SU-DHL-6 (cell line): Measurements from ENCODE around the gene LCP1.
A peak's percentile ranks its signal among the peaks of the same experiment; 100 is the strongest.
"Not testable (repeated sequence)": the region's sequence is repeated elsewhere in the genome, so short reads cannot be mapped to it uniquely, and the experiment has no call there.

Experiments
- H2AFZ ChIP-seq: fragments of 200-600 bp; sonication (generic); 2 replicates; pipeline ENCODE4 v1.6.1; 2014; ENCODE audit warnings: low read depth, mild to moderate bottlenecking, moderate library complexity, mixed read lengths, antibody characterized with exemption, low read length; ENCODE audit not compliant: severe bottlenecking
- H3F3A ChIP-seq: fragments of 200-600 bp; shearing (Covaris generic); 2 replicates; pipeline ENCODE4 v1.6.0; 2016; ENCODE audit warnings: antibody characterized with exemption, mild to moderate bottlenecking; ENCODE audit not compliant: insufficient read depth
- H3K27ac ChIP-seq: fragments of 200-600 bp; sonication (generic); 2 replicates; pipeline ENCODE4 v1.5.1; 2016; ENCODE audit warnings: low read depth, mild to moderate bottlenecking, low read length, moderate library complexity, mixed read lengths
- H3K27me3 ChIP-seq: fragments of 200-600 bp; sonication (generic), shearing (Covaris generic); 2 replicates; pipeline ENCODE4 v1.6.0; 2014; ENCODE audit warnings: mild to moderate bottlenecking, low read length
- H3K36me3 ChIP-seq: fragments of 200-600 bp; sonication (generic); 2 replicates; pipeline ENCODE4 v1.6.1; 2014; ENCODE audit warnings: mild to moderate bottlenecking, low read length, mixed read lengths
- H3K4me2 ChIP-seq: fragments of 300-600, 200-600 bp; shearing (Covaris generic), sonication (generic); 2 replicates; pipeline ENCODE4 v1.6.0; 2014; ENCODE audit warnings: low read length, low read depth, mild to moderate bottlenecking; ENCODE audit not compliant: poor library complexity, severe bottlenecking
- H3K4me3 ChIP-seq: fragments of 200-600 bp; sonication (generic); 2 replicates; pipeline ENCODE4 v1.5.1; 2014; ENCODE audit warnings: antibody characterized with exemption, low read length, mild to moderate bottlenecking, mixed read lengths; ENCODE audit not compliant: insufficient read depth, poor library complexity, severe bottlenecking
- H3K79me2 ChIP-seq: fragments of 200-600 bp; sonication (generic); 2 replicates; pipeline ENCODE4 v1.6.1; 2014; ENCODE audit warnings: mild to moderate bottlenecking, low read length, moderate library complexity; ENCODE audit not compliant: insufficient read depth
- H3K9ac ChIP-seq: fragments of 200-600 bp; sonication (generic); 2 replicates; pipeline ENCODE4 v1.7.0; 2014; ENCODE audit warnings: mild to moderate bottlenecking, low read length
- H3K9me2 ChIP-seq: fragments of 200-600 bp; sonication (generic); replicated peaks from 2 replicates; pipeline ENCODE4 v1.6.1; 2014; ENCODE audit warnings: low read length; ENCODE audit not compliant: insufficient read depth
- H3K9me3 ChIP-seq: fragments of 200-600 bp; sonication (generic); 2 replicates; pipeline ENCODE4 v1.6.1; 2014; ENCODE audit warnings: low read length, mixed read lengths; ENCODE audit not compliant: insufficient read depth
- H4K20me1 ChIP-seq: fragments of 200-600 bp; sonication (generic); 2 replicates; pipeline ENCODE4 v1.6.1; 2014; ENCODE audit warnings: low read depth, mild to moderate bottlenecking, antibody characterized with exemption, low read length, moderate library complexity, mixed read lengths
- CTCF ChIP-seq: fragments of 200-600 bp; sonication (generic); IDR thresholded peaks from one replicate; pipeline ENCODE4 v1.5.1; 2017; ENCODE audit warnings: antibody characterized with exemption, mild to moderate bottlenecking, low read length, moderate library complexity; ENCODE audit not compliant: insufficient read depth, poor library complexity, severe bottlenecking
- EZH2phosphoT487 ChIP-seq: fragments of 200-600 bp; sonication (generic), shearing (Covaris generic); conservative IDR thresholded peaks from 2 replicates; pipeline ENCODE4 v1.6.1; 2018; ENCODE audit warnings: mild to moderate bottlenecking, antibody characterized with exemption, low read length, moderate library complexity, mixed read lengths

The LCP1 gene, protein sequence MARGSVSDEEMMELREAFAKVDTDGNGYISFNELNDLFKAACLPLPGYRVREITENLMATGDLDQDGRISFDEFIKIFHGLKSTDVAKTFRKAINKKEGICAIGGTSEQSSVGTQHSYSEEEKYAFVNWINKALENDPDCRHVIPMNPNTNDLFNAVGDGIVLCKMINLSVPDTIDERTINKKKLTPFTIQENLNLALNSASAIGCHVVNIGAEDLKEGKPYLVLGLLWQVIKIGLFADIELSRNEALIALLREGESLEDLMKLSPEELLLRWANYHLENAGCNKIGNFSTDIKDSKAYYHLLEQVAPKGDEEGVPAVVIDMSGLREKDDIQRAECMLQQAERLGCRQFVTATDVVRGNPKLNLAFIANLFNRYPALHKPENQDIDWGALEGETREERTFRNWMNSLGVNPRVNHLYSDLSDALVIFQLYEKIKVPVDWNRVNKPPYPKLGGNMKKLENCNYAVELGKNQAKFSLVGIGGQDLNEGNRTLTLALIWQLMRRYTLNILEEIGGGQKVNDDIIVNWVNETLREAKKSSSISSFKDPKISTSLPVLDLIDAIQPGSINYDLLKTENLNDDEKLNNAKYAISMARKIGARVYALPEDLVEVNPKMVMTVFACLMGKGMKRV

DNA sequence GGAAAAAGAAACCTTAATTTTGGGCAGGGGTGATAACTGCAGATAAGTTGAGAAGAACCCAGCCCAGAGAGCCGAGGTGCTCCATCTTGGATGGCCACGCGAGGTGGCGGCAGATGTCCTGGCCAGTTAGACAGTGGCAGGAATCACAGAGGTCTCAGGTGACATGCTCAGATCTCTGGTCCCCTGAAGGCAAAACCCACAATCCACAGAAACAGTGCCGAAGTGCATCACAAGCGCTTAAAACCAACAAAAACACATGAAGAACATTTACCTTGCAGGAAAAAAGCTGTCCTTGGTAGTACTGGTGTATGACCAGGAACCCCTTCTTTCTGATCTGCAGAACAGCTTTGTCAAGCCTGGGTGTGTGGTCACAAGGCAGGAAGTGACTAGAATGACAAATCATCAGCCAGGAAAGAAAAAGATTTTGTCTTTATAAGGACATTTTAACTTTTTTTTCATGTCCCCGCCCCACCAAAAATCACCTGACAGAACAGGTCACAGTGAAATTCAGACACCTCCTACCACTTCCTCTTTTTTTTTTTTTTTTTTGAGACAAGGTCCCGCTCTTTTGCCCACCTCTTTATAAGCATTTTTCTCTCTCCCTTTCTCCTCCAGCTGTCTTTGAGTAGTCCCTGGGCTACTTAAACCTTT is at the start of gene LCP1:
LCP1 (minus strand) TSS at position 338 of the 651 bp plus-strand sequence. CDS start 22,515 bp downstream, outside the sequence.
- Histone ChIP-seq H3K9me3 (no peaks in the 10 kb centered on the region), H3K4me3 (peak within 1 kb of the TSS; percentile 95), H4K20me1 (peaks cover 23% of the 10 kb centered on the region), H3K9me2 (no peaks in the 10 kb centered on the region), H3F3A (peaks cover 73% of the 10 kb centered on the region), H3K27ac (peak within 1 kb of the TSS; percentile 99), H3K79me2 (peaks cover 60% of the 10 kb centered on the region), H2AFZ (peak within 1 kb of the TSS; percentile 24), H3K36me3 (peaks cover 30% of the 10 kb centered on the region), H3K4me2 (peak within 1 kb of the TSS; percentile 98), H3K9ac (peak within 1 kb of the TSS; percentile 90), H3K27me3 (no peaks in the 10 kb centered on the region)
- TF ChIP-seq CTCF (no peak), EZH2phosphoT487 (no peak)

DNA sequence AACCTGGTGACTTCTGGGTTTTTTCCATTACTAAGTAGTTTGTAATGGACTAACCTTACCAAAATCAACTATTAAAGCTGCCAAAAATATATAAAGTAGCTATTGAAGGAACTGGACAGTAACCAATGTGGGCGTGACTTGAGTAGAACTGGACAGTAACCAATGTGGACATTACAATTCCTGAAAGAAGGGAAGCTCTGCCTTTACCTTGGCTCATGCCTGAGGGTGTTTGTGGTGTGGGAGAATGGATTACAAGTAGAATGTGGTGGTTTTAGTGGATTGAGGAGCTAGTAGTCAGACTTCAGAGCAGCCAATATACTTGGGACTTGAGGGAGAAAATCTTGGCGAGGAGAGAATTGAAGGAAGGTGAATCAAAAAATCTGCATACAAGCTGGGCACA is 47.3 kb upstream of the LCP1 start:
- TF ChIP-seq CTCF (no peak), EZH2phosphoT487 (no peak)
- no peaks in the 10 kb centered on the region for H3K27me3 ChIP-seq
- no peak overlapping the region for H3K4me2 ChIP-seq
- H3K9ac ChIP-seq: no peak overlapping the region
- no peaks in the 10 kb centered on the region for H4K20me1 ChIP-seq
- no peak overlapping the region for H3K27ac ChIP-seq
- H3F3A ChIP-seq: no peaks in the 10 kb centered on the region
- no peaks in the 10 kb centered on the region for H3K79me2 ChIP-seq
- H3K4me3 ChIP-seq: no peak overlapping the region
- H3K36me3 ChIP-seq: no peaks in the 10 kb centered on the region
- H3K9me2 ChIP-seq: no peaks in the 10 kb centered on the region
- H2AFZ ChIP-seq: no peak overlapping the region
- peaks cover 2% of the 10 kb centered on the region; the same call in 1 of the 2 replicates for H3K9me3 ChIP-seq

DNA sequence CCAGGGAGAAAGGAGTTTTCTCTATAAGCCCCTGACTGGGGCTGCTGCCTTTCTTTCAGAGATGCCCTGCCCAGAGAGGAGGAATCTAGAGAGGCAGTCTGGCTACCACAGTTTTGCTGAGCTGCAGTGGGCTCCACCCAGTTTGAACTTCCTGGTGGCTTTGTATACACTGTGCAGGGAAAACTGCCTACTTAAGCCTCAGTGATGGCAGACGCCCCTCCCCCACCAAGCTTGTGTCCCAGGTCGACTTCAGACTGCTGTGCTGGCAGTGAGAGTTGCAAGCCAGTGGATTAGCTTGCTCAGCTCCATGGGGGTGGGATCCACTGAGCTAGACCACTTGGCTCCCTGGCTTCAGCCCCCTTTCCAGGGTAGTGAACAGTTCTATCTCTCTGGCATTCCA is 38.3 kb upstream of the LCP1 start:
- H3K27me3 ChIP-seq, H3K4me2 ChIP-seq, H3K9ac ChIP-seq, H3K9me2 ChIP-seq, H3K36me3 ChIP-seq, H4K20me1 ChIP-seq, H3F3A ChIP-seq, H3K79me2 ChIP-seq, H3K4me3 ChIP-seq, H3K9me3 ChIP-seq, H2AFZ ChIP-seq, H3K27ac ChIP-seq: not testable (repeated sequence)

GRCh38 chr13:46214741-46215140 is 32.8 kb upstream of the LCP1 start:
- not testable (repeated sequence) for H3K9me3 ChIP-seq, H3K9ac ChIP-seq, H3K79me2 ChIP-seq

More at GRCh38 chr13:46214741-46215140, 32.8 kb upstream of the LCP1 start:
- not testable (repeated sequence) for H3K36me3 ChIP-seq, H3K4me2 ChIP-seq, H3F3A ChIP-seq, H3K27me3 ChIP-seq, H2AFZ ChIP-seq, H3K27ac ChIP-seq, H3K9me2 ChIP-seq, H3K4me3 ChIP-seq, H4K20me1 ChIP-seq
